HG03108 (cell line): Measurements from ENCODE around the gene SECTM1.

ENCODE experiments used
- ATAC-seq: cut with Tn5 transposase; IDR thresholded peaks from one replicate; pipeline ENCODE4 v1.9.1; 2021; ENCODE audit warnings: moderate library complexity; ENCODE audit not compliant: unreplicated experiment

SECTM1 gene

GRCh38 chr17:82317394-82318168 lies 16.0 kb downstream of the SECTM1 start, which contains the start of gene CD7:
Gene CD7, minus strand, starts transcription at chr17:82317608. Its CDS starts 113 bp downstream, at chr17:82317495.
- no peak for ATAC-seq

- ATAC-seq, result no peak
These were observed 16.7 kb downstream of the SECTM1 start for GRCh38 chr17:82316651-82317393.

- no peak for ATAC-seq
These were observed 17.7 kb downstream of the SECTM1 start for GRCh38 chr17:82315703-82316358.

DNA sequence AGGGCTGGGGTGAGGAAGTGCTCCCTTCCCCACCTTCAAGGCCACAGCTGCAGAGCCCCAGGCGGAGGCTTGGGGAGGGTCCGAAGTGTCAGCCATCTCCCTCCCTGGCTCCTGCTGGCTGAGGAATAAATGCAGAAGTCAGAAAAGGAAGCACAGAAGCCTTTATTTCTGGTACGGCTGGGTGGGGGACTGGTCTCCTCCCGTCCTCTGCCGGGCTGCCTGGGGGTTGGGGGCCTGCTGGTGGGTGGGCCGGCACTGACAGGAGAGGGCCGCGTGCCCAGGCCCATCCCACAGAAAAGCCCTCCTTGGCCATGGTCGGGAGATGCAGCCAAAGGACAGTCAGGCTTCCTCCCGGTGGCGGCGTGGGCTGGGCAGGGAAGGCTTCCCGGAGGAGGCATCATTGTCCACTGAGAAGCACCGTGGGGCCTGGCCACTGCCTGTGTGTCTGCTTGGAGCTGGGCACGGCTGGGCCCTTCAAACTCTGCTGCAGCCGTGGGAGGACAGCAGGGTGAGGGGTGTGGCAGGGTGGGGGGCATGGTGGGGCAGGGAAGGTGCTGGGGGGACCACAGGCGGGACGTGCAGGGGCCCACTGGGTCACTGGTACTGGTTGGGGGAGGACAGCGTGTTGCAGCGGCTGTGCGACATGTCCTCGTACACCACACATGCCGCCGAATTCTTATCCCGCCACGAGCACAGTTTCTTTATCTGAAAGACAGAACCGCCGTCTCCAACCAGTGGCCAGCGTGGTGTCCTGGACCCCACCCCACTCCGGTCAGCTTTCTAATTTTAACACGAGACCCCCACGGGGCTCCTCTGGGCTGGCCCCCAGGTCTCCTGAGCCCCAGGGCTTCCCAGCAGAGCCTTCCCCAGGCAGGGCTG lies 18.6 kb downstream of the SECTM1 start:
- ATAC-seq, result no peak

- no peak for ATAC-seq
These were observed 19.4 kb downstream of the SECTM1 start for GRCh38 chr17:82314012-82314726.

- no peak for ATAC-seq
These were observed 20.2 kb downstream of the SECTM1 start for GRCh38 chr17:82313195-82314011.

DNA sequence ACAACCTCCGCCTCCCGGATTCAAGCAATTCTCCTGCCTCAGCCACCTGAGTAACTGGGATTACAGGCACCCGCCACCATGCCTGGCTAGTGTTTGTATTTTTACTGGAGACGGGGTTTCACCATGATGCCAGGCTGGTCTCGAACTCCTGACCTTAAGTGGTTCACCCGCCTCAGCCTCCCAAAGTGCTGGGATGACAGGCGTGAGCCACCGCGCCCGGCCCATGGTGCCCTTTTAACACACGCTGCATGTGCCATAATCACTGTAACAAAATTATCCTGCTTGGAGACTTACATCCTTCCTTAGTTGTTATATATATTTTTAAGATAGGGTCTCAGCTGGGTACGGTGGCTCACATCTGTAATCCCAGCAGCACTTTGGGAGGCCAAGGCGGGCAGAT lies 21.6 kb downstream of the SECTM1 start:
- ATAC-seq, result no peak

- ATAC-seq, result no peak
These were observed 22.7 kb downstream of the SECTM1 start for GRCh38 chr17:82310877-82311276.

DNA sequence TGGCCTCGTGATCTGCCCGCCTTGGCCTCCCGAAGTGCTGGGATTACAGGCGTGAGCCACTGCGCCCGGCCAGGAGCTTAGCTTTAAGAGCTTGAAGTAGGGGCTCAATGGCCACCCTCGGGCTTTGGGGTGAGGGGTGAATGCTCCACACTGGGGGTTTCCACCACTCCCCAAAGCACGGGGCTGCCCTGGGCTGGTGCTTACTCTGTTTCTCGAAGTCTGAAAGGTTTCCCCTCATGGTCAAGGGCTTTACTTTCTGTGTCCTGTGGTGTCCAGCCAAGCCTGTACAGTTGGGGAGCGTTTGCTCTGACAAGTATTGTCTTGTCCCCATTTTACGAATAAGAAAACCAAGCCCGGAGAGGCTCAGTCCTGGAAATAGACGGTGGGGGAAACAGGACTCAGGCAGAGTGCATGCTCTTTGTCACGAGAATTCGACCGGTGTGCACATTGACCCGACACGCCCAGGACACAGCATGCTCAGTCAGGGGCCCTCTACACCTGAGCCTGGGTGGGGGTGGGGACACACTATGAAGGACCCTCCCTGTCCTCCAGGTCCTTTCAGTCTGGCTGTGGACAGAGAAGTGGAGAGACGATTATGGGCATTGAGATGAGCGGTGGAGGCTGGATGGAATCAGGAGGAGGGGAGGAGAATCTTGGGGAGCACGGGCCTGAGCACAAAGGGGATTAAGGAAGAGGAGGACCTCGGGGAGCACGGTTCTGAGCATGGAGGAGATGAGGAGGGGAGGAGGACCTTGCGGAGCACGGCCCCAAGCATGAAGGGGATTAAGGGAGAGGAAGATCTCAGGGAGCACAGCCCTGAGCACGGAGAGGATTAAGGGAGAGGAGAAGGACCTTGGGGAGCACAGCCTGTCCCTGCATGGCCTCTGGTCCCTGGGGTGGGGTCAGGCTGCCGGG lies 23.7 kb downstream of the SECTM1 start:
- ATAC-seq, result no peak

- ATAC-seq, result no peak
These were observed 27.8 kb downstream of the SECTM1 start for GRCh38 chr17:82305727-82306300.

GRCh38 chr17:82304826-82305726 lies 28.5 kb downstream of the SECTM1 start:
- no peak for ATAC-seq

GRCh38 chr17:82303944-82304808 lies 29.4 kb downstream of the SECTM1 start:
- no peak for ATAC-seq

DNA sequence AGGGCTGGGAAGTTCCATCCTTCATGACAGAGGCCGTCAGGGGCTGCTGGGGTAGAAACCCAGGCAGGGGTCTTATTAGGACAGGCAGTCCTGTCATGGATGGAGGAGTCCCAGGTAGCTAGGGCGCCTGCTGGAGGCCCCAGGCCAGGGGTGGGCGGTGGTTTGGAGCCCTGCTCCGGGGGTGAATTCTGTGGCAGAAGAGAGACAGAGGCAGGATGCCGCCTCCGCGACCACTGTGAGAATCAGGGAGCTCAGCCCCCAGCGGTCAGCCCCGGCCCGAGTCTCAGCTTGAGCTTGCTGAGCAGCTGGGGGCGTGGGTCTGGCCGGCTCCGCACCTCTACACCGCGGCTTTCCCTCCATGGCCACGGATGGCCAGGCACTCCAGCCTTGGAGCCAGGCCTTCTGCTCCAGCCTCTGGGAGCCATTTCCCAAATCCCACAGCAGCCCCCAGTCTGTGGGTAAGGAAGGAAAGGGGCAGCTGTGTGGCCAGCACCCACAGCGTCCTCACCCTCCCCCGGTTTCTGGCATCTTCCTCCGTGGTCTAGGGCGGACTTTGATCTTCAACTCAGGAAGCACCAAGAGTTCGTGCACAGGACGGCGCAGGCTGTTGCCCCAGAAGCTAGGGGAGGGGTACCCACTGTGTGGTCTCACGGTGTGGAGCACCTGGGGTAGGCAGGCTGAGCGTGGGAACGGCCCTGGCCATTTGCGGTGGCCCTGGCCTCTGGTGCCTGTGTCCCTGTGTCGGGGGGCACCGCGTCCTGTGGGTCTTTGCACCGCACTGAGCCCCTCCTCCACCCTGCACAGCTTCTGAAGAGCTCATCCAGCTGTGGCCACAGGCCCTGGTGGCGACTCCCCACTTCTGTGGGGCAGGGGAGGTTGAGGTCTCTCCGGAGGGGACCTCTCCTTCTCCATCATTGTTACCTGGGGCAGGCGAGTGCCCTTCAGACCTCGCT lies 30.3 kb downstream of the SECTM1 start:
- no peak for ATAC-seq

GRCh38 chr17:82302568-82302963 lies 31.0 kb downstream of the SECTM1 start:
- ATAC-seq, result no peak
